Endothelial cell of umbilical vein (primary cell): Measurements from ENCODE around the gene STAU1. TPM values are rescaled to one million over a fixed set of nuclear protein-coding genes. Genes with fewer than 3 reads are reported as not detected.

Source experiments
- BruUV-seq: library from RNA; stranded (reverse); fragments of 400-500 nt; replicated peaks from 2 replicates; lab custom pipeline; 2021; lab: Mats Ljungman, UMichigan
- CTCF ChIA-PET: fragments of 300-600, 350-600 bp; sonication (Branson Sonifier 250); formaldehyde crosslinking; loops from one replicate; lab custom pipeline; 2021; ENCODE audit warnings: antibody characterized with exemption, inconsistent platforms; lab: Charles Lee
- POLR2A ChIA-PET: fragments of 300-600, 350-600 bp; sonication (Branson Sonifier 250); formaldehyde crosslinking; loops from one replicate; lab custom pipeline; 2021; ENCODE audit warnings: antibody characterized with exemption, inconsistent platforms; lab: Charles Lee
- DNase-seq: peaks from one replicate; pipeline ENCODE4 v3.0.0-alpha.2; 2011; ENCODE audit warnings: low read depth, low spot score
- FAIRE-seq: peaks from 2 replicates; lab custom pipeline; 2011; peaks lifted over from hg19 to GRCh38; lab: Jason Lieb, UNC
- H2AFZ ChIP-seq: 2 replicates; pipeline ENCODE4 v1.6.0; 2012; ENCODE audit warnings: low read depth, low read length, control low read depth, inconsistent platforms
- H3K27ac ChIP-seq: 2 replicates; pipeline ENCODE4 v1.5.1; 2011; ENCODE audit warnings: low read depth, mild to moderate bottlenecking, control low read depth, low read length, moderate library complexity; ENCODE audit not compliant: insufficient read depth
- H3K27me3 ChIP-seq, 2 experiments: 2 replicates each; pipeline versions ENCODE4 v1.6.0 to v1.6.1; 2011; ENCODE audit warnings: low read length in 2 of 2, mixed read lengths in 1 of 2; ENCODE audit not compliant: control insufficient read depth in 2 of 2, insufficient read depth in 2 of 2
- H3K36me3 ChIP-seq, 2 experiments: 2 replicates in 1 of 2; 3 replicates in 1 of 2; pipeline ENCODE4 v1.5.1; 2011; ENCODE audit warnings: low read length in 2 of 2, mild to moderate bottlenecking in 1 of 2, moderate library complexity in 1 of 2; ENCODE audit not compliant: control insufficient read depth in 2 of 2, insufficient read depth in 2 of 2; ENCODE audit errors: extremely low read depth in 1 of 2
- H3K4me1 ChIP-seq: 3 replicates; pipeline ENCODE4 v1.5.1; 2011; ENCODE audit warnings: mild to moderate bottlenecking, low read length; ENCODE audit not compliant: control insufficient read depth, insufficient read depth; ENCODE audit errors: extremely low read depth
- H3K4me2 ChIP-seq: 2 replicates; pipeline ENCODE4 v1.6.1; 2011; ENCODE audit warnings: low read length, control low read depth, mixed read lengths; ENCODE audit not compliant: insufficient read depth
- H3K4me3 ChIP-seq, 3 experiments: fragments of 200-600 bp in 1 of 3; sonication (generic), shearing (Covaris generic) in 1 of 3; replicated peaks in 1 of 3; 2 replicates each; pipeline ENCODE4 v1.5.1; 2011 to 2016; ENCODE audit warnings: control low read depth in 3 of 3, low read length in 3 of 3, mild to moderate bottlenecking in 2 of 3, inconsistent platforms in 1 of 3, low read depth in 1 of 3, moderate library complexity in 1 of 3; ENCODE audit not compliant: insufficient read depth in 1 of 3
- H3K79me2 ChIP-seq: 2 replicates; pipeline ENCODE4 v1.6.0; 2012; ENCODE audit warnings: low read length, inconsistent platforms; ENCODE audit not compliant: control insufficient read depth, insufficient read depth
- H3K9ac ChIP-seq: replicated peaks from 2 replicates; pipeline ENCODE3; 2011; ENCODE audit warnings: low read length, control low read depth; ENCODE audit not compliant: insufficient read depth; ENCODE audit errors: extremely low read depth
- H3K9me1 ChIP-seq: replicated peaks from 3 replicates; pipeline ENCODE4 v1.6.0; 2011; ENCODE audit warnings: mild to moderate bottlenecking, low read length; ENCODE audit not compliant: control insufficient read depth, insufficient read depth; ENCODE audit errors: extremely low read depth
- H3K9me3 ChIP-seq: replicated peaks from 2 replicates; pipeline ENCODE4 v1.5.1; 2012; ENCODE audit warnings: low read length, inconsistent platforms; ENCODE audit not compliant: control insufficient read depth, insufficient read depth
- H4K20me1 ChIP-seq: replicated peaks from 2 replicates; pipeline ENCODE3; 2011; ENCODE audit warnings: mild to moderate bottlenecking, low read length; ENCODE audit not compliant: control insufficient read depth, insufficient read depth; ENCODE audit errors: extremely low read depth
- CTCF ChIP-seq, 2 donors: IDR thresholded peaks; 1 replicate in 1 of 2; 2 replicates in 1 of 2; pipeline ENCODE4 v1.5.1; 2011; ENCODE audit warnings: low read length in 2 of 2, mild to moderate bottlenecking in 2 of 2, moderate library complexity in 2 of 2, control low read depth in 1 of 2, inconsistent platforms in 1 of 2, low read depth in 1 of 2; ENCODE audit not compliant: insufficient read depth in 1 of 2; ENCODE audit errors: extremely low read depth in 1 of 2
- EZH2 ChIP-seq: IDR thresholded peaks from 2 replicates; pipeline ENCODE4 v1.6.1; 2012; ENCODE audit warnings: borderline replicate concordance, low read depth, mild to moderate bottlenecking, moderate library complexity, low read length, inconsistent platforms; ENCODE audit not compliant: severe bottlenecking
- FOS ChIP-seq: IDR thresholded peaks from 2 replicates; pipeline ENCODE4 v1.6.1; 2011; ENCODE audit warnings: mild to moderate bottlenecking, low read length, moderate library complexity, borderline replicate concordance; ENCODE audit not compliant: insufficient read depth
- GATA2 ChIP-seq: IDR thresholded peaks from 2 replicates; pipeline ENCODE4 v1.7.0; 2011; ENCODE audit warnings: low read depth, mild to moderate bottlenecking, moderate library complexity, mixed read lengths, low read length; ENCODE audit not compliant: insufficient read length, insufficient read depth
- JUN ChIP-seq: IDR thresholded peaks from 2 replicates; pipeline ENCODE4 v1.6.1; 2011; ENCODE audit warnings: borderline replicate concordance, low read depth; ENCODE audit not compliant: insufficient read length, insufficient read depth
- MYC ChIP-seq: IDR thresholded peaks from one replicate; pipeline ENCODE4 v1.6.1; 2011; ENCODE audit warnings: mild to moderate bottlenecking, low read depth, low read length
- POLR2A ChIP-seq: IDR thresholded peaks from 2 replicates; pipeline ENCODE4 v1.6.1; 2012; ENCODE audit warnings: low read depth, mild to moderate bottlenecking, control low read depth, low read length
- POLR2AphosphoS5 ChIP-seq: IDR thresholded peaks from 2 replicates; pipeline ENCODE4 v1.6.1; 2012; ENCODE audit warnings: low read depth, mild to moderate bottlenecking, control low read depth, low read length, moderate library complexity; ENCODE audit not compliant: insufficient read depth
- dilution Hi-C: fragments of 300-500 bp; cut with MboI; formaldehyde crosslinking; loops from one replicate; pipeline ENCODE4 v1.15.0; 2019; ENCODE audit warnings: low sequenced_read_pairs; ENCODE audit not compliant: extremely low pct_ligation_motif_present
- intact Hi-C: fragments of 100-400 bp; cut with micrococcal nuclease; formaldehyde crosslinking; loops from one replicate; pipeline ENCODE4 v1.10.0; 2022
- polyA plus RNA-seq, 4 experiments: library from polyadenylated mRNA; depleted of rRNA in 3 of 4; stranded (reverse) in 3 of 4; unstranded in 1 of 4; fragments of >200 nt; gene quantifications; 2 replicates each; pipeline versions ENCODE4 v1.2.1 to v1.2.3, GENCODE V29; 2011 to 2012; ENCODE audit warnings: missing spikeins in 1 of 4
- total RNA-seq: library from RNA; stranded (reverse); gene quantifications from 2 replicates; pipeline ENCODE4 v1.2.3, GENCODE V29; 2021
- TF ChIP-seq, protein P1 (sequence below): IDR thresholded peaks from 2 replicates; pipeline ENCODE4 v1.6.1; 2011; ENCODE audit not compliant: insufficient read depth, insufficient read length

STAU1 gene
- total and polyA plus RNA-seq, 2 donors (not counting 3 experiments of a cell fraction or from before 2014, with no cell fraction given): 53.1 to 98.1 TPM

DNA sequence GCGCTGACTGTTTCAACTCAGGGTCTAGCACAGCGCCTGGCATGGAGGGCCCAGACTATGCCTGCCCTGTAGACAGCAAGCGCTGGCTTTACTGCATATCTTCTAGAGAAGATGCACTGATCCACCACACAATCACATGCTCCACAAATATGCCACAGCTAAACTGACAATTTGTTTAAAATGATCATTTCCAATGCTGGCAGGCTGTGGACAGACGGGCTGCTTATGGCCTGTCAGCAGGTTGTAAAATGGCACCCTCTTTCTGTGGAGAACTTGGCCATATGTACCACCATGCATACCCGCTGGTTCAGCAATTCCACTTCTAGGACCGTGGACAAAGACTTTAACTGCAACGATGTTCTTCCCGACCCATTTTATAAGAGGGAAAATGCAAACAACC is 40.8 kb downstream of the STAU1 start:
- H3K4me3 ChIP-seq: no peak overlapping the region
- intact Hi-C loops: no loop called here
- no TSS peak for BruUV-seq
- FAIRE-seq: no peak
- ChIA-PET CTCF (interaction anchor here (0.5 to 1.5 kb wide), 4 partner anchors 11 to 70 kb away, joined by 4 read pairs; no protein-coding TSS in a partner anchor), POLR2A (no interaction called here)
- H3K27ac ChIP-seq: no peak overlapping the region
- dilution Hi-C loops: no loop called here
- no peaks in the 10 kb centered on the region for H3K4me1 ChIP-seq
- no peaks in the 10 kb centered on the region for H3K9me1 ChIP-seq
- no peaks in the 10 kb centered on the region for H3K9me3 ChIP-seq
- peaks cover 13 to 17% of the 10 kb centered on the region in 2 experiments for H3K36me3 ChIP-seq
- TF ChIP-seq FOS: no peak
- TF ChIP-seq EZH2: no peak
- no peak for TF ChIP-seq POLR2AphosphoS5
- TF ChIP-seq POLR2A: no peak
- no peak for TF ChIP-seq JUN
- no peak for TF ChIP-seq MYC
- no peak for TF ChIP-seq CTCF (IDR thresholded peaks at IDR 0.05; ENCODE audit: extremely low read depth in 1 of 2, insufficient read depth in 1 of 2, low read depth in 1 of 2, low read length in 2 of 2)
- TF ChIP-seq GATA2: no peak
- TF ChIP-seq, protein P1, sequence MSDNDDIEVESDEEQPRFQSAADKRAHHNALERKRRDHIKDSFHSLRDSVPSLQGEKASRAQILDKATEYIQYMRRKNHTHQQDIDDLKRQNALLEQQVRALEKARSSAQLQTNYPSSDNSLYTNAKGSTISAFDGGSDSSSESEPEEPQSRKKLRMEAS: no peak
- H3K9ac ChIP-seq: no peak overlapping the region
- H3K79me2 ChIP-seq: peaks cover 11% of the 10 kb centered on the region
- no peaks in the 10 kb centered on the region for H4K20me1 ChIP-seq
- no peak overlapping the region for H3K4me2 ChIP-seq
- H2AFZ ChIP-seq: no peak overlapping the region
- no peaks in the 10 kb centered on the region for H3K27me3 ChIP-seq
- no peak for DNase-seq
